Stimulated activated naive B cell treated with anti-CD40 and anti-IgM and Interleukin-4, amounts not matched to agents 10 μg/mL and 1 μg/mL and 100 μg/mL, for 72 hours (primary cell): ENCODE data around the gene NLRP3.
"Not testable (repeated sequence)": the region's sequence is repeated elsewhere in the genome, so short reads cannot be mapped to it uniquely, and the experiment has no call there.

Source experiments
- ATAC-seq, 2 donors: fragments of 150-1000 bp; cut with Tn5 transposase; replicated peaks; 2 replicates each; pipeline ENCODE4 v1.10.0; 2021; ENCODE audit warnings: moderate library complexity in 1 of 2
- DNase-seq: peaks from one replicate; pipeline ENCODE4 v3.0.0; 2021
- H3K27ac Mint-ChIP-seq: one replicate; pipeline ENCODE4 v1.8.0; 2022; ENCODE audit warnings: mild to moderate bottlenecking, mixed read lengths
- H3K27me3 Mint-ChIP-seq, 2 donors: one replicate each; pipeline ENCODE4 v1.8.0; 2022; ENCODE audit warnings: mixed read lengths in 2 of 2
- H3K36me3 Mint-ChIP-seq, 2 donors: one replicate each; pipeline ENCODE4 v1.8.0; 2022; ENCODE audit warnings: mixed read lengths in 2 of 2, mild to moderate bottlenecking in 1 of 2
- H3K4me1 Mint-ChIP-seq, 2 donors: one replicate each; pipeline ENCODE4 v1.8.0; 2022; ENCODE audit warnings: mixed read lengths in 2 of 2, mild to moderate bottlenecking in 1 of 2
- H3K4me3 Mint-ChIP-seq, 2 donors: one replicate each; pipeline ENCODE4 v1.8.0; 2022; ENCODE audit warnings: mild to moderate bottlenecking in 2 of 2, mixed read lengths in 2 of 2, moderate library complexity in 1 of 2
- H3K9me3 Mint-ChIP-seq, 2 donors: one replicate each; pipeline ENCODE4 v1.8.0; 2022; ENCODE audit warnings: mixed read lengths in 2 of 2, mild to moderate bottlenecking in 1 of 2

Gene NLRP3

DNA sequence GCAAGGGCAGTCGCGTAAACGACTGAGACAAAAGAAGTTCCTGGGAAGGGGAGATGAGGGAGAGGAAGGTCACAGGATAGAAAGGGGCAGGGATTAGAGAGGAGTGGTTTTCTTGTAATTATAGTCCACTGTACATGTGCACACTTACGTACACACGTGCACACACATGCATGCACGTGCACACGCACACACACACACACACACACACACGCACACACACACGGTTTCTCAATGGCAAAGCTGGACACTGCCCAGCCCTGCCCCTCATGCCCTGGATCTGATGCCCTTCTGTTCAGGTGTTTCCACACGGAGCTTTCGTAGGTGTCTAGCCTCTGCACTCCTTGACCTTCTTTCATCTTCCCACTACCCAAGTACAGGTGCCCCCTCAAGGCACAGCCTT lies 38.0 kb downstream of the NLRP3 start:
- Mint-ChIP-seq H3K27ac (no peak overlapping the region), H3K27me3 (peaks cover 21% of the 10 kb centered on the region in 2 donors), H3K36me3 (no peaks in the 10 kb centered on the region), H3K4me3 (no peak overlapping the region), H3K9me3 (no peaks in the 10 kb centered on the region), H3K4me1 (peaks cover 0 to 5% of the 10 kb centered on the region in 2 donors)
- ATAC-seq: no peak
- DNase-seq: no peak

DNA sequence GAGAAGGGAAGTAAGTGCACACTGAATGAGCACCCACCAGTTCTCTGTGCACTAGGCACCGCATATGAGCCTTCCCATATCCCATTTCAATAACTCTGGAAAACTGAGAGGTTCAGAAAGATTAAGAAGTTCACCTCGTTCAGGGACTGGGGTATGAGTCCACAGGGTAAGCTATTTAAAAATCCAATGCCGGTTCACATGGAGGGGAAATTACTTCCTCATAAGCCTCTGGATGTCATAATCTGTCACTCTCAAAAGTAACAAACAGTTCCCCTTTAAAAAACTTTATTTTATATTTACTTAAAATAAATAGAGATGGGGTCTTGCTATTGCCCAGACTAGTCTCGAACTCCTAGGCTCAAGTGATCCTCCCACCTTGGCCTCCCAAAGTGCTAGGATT lies 40.0 kb downstream of the NLRP3 start:
- no peak for ATAC-seq
- no peak overlapping the region for H3K4me3 Mint-ChIP-seq
- H3K9me3 Mint-ChIP-seq: no peaks in the 10 kb centered on the region
- no peak overlapping the region for H3K27ac Mint-ChIP-seq
- no peak for DNase-seq
- no peaks in the 10 kb centered on the region for H3K36me3 Mint-ChIP-seq
- H3K27me3 Mint-ChIP-seq: peaks cover 21 to 26% of the 10 kb centered on the region in 2 donors
- H3K4me1 Mint-ChIP-seq: peaks cover 0 to 1% of the 10 kb centered on the region in 2 donors

DNA sequence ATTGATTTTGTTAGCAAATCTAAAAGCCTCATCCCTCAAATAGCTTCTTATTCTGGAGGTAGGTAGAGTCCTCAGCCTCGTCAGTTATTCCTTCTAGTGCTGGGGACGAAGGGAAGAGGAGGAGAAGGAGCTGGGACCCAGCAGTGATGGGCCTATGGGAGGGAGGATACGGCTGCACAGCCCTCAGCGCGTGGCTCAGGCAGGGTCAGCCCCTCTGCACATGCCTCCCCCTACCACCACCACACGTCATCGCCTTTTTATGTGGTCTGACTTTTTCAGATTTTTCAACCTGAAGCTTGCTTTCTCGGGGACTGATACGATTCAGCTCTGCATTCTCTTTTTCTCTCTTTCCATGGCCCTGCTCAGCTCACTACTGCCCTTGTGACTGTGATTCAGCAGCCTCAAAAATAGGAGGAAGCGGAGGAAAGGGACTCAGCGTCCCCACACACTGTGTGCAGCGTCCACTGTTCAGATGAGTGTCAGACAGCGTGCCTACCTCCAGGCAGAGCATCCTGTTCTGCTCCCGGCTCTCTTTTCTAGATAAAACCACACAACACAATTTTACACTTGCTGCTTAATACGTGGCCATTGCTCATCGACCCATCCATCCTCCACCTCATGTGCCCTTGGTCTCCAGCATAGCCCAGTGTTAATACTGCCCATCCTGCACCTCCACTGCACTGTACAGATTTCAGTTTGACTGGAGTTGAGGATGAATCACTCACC lies 41.1 kb downstream of the NLRP3 start:
- Mint-ChIP-seq H3K27ac (no peak overlapping the region), H3K4me1 (no peaks in the 10 kb centered on the region), H3K27me3 (peaks cover 21 to 26% of the 10 kb centered on the region in 2 donors), H3K36me3 (no peaks in the 10 kb centered on the region), H3K4me3 (no peak overlapping the region), H3K9me3 (no peaks in the 10 kb centered on the region)
- ATAC-seq (peak in 1 of 2 donors; percentile 22), DNase-seq (no peak)

DNA sequence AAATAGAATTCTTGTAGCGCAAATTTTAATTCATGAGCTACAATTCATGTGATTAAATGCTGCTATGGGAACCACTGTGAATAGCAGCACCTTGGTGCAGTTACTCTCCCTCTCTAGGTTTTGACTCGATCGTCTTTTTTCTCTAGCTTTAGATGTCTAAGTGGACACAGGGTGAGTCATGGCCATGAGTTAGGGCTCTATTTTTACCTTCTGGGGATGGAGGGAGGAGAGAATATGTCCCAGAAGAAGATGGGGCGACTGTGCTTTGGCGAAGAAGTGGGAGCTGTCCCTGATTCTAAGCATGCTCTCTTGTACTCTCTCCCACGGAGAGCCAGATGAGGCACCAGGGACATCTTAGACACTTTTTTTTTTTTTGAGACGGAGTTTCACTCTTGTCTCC lies 43.5 kb downstream of the NLRP3 start:
- H3K27ac Mint-ChIP-seq: no peak overlapping the region
- peaks cover 0 to 7% of the 10 kb centered on the region in 2 donors for H3K9me3 Mint-ChIP-seq
- no peaks in the 10 kb centered on the region for H3K4me1 Mint-ChIP-seq
- DNase-seq (no peak), ATAC-seq (no peak)
- H3K4me3 Mint-ChIP-seq: no peak overlapping the region
- H3K36me3 Mint-ChIP-seq: peaks cover 0 to 6% of the 10 kb centered on the region in 2 donors
- H3K27me3 Mint-ChIP-seq: peaks cover 16 to 21% of the 10 kb centered on the region in 2 donors

DNA sequence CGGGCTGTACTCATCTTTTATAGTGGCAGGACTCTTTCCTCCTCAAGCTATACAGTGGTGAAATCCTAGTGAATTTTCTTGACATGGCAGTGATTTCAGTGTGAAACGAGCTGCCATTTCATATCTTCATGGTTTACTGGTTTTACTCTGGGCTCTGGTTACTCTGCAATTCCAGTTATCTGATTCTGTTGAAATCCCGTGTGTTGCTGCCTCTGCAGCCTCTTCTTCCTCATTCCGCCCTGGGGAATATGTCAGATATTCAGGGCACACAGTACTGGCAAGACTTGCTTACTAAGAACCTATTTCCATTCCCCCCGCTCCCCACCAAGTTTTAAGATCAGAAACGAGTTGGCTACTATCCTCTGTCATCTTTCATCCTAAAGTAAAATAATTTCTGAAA lies 49.8 kb downstream of the NLRP3 start:
- Mint-ChIP-seq H3K9me3 (peaks cover 0 to 7% of the 10 kb centered on the region in 2 donors), H3K4me1 (peaks cover 0 to 6% of the 10 kb centered on the region in 2 donors), H3K4me3 (no peak overlapping the region), H3K36me3 (peaks cover 0 to 6% of the 10 kb centered on the region in 2 donors), H3K27me3 (no peaks in the 10 kb centered on the region), H3K27ac (no peak overlapping the region)
- ATAC-seq: no peak
- no peak for DNase-seq

DNA sequence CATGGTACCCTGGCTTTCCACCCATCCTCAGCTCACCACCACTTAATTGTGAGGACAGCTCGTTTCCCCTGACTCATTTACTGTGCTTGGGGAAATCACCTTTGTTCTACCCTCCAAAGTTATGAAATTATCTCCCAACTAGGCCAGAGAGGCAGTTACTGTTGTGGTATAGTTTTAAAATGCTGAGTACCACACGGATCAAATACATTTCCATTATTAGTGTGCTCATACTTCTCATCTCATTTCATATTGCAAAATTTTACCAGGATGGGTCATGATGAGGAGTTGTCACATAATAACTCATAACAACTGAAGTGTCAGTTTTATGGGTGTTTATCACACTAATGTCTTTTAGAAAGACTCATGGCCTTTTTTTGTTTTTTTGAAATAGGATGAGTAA lies 51.2 kb downstream of the NLRP3 start:
- Mint-ChIP-seq H3K4me3 (no peak overlapping the region), H3K27ac (no peak overlapping the region), H3K27me3 (no peaks in the 10 kb centered on the region), H3K36me3 (peaks cover 0 to 6% of the 10 kb centered on the region in 2 donors), H3K4me1 (peaks cover 0 to 10% of the 10 kb centered on the region in 2 donors), H3K9me3 (peaks cover 0 to 7% of the 10 kb centered on the region in 2 donors)
- DNase-seq: no peak
- no peak for ATAC-seq

DNA sequence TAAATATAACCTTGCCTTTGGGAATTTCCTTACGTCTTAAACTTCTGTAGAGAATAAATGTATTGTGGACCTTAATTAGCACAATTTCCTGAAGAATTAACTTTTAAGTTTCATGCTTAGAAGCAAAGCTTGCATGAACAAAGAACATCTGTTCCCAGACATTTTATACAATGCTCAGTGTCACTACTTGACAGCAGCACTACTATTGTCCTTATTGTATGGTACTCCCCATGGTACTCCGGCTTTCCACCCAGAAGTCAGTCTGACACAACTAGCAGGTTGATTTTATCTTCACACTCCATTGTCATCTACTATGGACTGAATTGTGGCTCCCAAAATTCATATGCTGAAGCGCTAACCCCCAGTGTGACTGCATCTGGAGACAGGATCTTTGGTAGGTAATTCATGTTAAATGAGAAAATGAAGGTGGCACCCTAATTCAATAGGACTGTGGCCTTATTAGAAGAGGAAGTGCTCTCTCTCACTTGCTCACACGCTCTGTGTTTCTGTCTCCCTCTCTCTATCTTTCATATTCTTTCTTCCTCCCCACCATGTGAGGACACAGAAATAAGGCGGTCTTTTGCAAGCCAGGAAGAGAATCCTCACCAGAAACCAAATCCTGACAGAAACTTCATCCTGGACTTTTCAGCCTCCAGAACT lies 52.6 kb downstream of the NLRP3 start:
- peaks cover 0 to 10% of the 10 kb centered on the region in 2 donors for H3K4me1 Mint-ChIP-seq
- no peak overlapping the region for H3K27ac Mint-ChIP-seq
- DNase-seq (no peak), ATAC-seq (no peak)
- no peaks in the 10 kb centered on the region for H3K27me3 Mint-ChIP-seq
- no peaks in the 10 kb centered on the region for H3K9me3 Mint-ChIP-seq
- no peaks in the 10 kb centered on the region for H3K36me3 Mint-ChIP-seq
- no peak overlapping the region for H3K4me3 Mint-ChIP-seq

DNA sequence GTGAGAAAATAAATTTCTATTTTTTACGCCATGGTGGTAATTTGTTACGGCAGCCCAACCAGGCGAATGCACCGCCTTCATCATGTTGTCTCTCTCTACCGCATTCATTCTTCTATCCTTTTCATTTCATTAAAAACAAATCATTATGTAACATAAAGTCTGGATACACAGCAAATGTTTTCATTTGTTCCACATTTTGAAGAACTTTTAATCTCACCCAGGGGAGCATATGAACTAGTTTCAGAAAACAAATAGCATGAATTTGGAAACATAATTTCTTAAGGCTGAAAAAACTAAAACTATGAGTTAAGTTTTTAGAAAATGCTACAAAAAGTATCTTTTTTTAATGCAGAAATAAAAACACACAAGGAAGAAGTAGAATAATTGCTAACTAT lies 53.2 kb downstream of the NLRP3 start:
- Mint-ChIP-seq H3K4me3 (no peak overlapping the region), H3K27ac (no peak overlapping the region), H3K9me3 (no peaks in the 10 kb centered on the region), H3K4me1 (peaks cover 0 to 10% of the 10 kb centered on the region in 2 donors), H3K27me3 (no peaks in the 10 kb centered on the region), H3K36me3 (no peaks in the 10 kb centered on the region)
- ATAC-seq (no peak), DNase-seq (no peak)

DNA sequence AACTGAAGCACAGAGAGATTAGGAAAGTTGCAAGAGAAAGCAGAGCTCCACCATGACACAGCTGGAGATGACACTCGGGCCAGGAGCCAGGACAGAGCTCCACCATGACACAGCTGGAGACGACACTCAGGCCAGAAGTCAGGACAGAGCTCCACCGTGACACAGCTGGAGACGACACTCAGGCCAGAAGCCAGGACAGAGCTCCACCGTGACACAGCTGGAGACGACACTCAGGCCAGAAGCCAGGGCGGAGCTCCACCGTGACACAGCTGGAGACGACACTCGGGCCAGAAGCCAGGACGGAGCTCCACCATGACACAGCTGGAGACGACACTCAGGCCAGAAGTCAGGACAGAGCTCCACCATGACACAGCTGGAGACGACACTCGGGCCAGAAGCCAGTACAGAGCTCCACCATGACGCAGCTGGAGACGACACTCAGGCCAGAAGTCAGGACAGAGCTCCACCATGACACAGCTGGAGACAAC lies 55.0 kb downstream of the NLRP3 start:
- not testable (repeated sequence) for ATAC-seq

DNA sequence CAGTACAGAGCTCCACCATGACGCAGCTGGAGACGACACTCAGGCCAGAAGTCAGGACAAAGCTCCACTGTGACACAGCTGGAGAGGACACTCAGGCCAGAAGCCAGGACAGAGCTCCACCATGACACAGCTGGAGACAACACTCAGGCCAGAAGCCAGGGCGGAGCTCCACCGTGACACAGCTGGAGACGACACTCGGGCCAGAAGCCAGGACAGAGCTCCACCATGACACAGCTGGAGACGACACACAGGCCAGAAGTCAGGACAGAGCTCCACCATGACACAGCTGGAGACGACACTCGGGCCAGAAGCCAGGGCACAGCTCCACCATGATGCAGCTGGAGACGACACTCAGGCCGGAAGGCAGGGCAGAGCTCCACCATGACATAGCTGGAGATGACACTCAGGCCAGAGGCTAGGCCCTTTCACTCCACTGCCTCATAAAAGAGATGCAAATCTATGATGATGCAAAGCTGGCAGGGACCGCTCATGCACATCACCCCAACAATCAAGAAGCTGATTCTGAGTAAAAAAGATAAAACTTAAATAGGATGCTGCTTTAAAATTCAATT lies 55.6 kb downstream of the NLRP3 start:
- H3K9me3 Mint-ChIP-seq: peaks cover 0 to 3% of the 10 kb centered on the region in 2 donors
- ATAC-seq (peak in 1 of 2 donors; percentile 81), DNase-seq (peak; percentile 5)
- H3K27me3 Mint-ChIP-seq: no peaks in the 10 kb centered on the region
- peaks cover 13 to 16% of the 10 kb centered on the region in 2 donors for H3K4me1 Mint-ChIP-seq
- no peak overlapping the region for H3K27ac Mint-ChIP-seq
- no peak overlapping the region for H3K4me3 Mint-ChIP-seq
- no peaks in the 10 kb centered on the region for H3K36me3 Mint-ChIP-seq

More for the DNA sequence above, 55.0 kb downstream of the NLRP3 start:
- peaks cover 8 to 13% of the 10 kb centered on the region in 2 donors for H3K4me1 Mint-ChIP-seq
- H3K9me3 Mint-ChIP-seq, H3K27me3 Mint-ChIP-seq, H3K36me3 Mint-ChIP-seq, H3K4me3 Mint-ChIP-seq, H3K27ac Mint-ChIP-seq, DNase-seq: not testable (repeated sequence)

DNA sequence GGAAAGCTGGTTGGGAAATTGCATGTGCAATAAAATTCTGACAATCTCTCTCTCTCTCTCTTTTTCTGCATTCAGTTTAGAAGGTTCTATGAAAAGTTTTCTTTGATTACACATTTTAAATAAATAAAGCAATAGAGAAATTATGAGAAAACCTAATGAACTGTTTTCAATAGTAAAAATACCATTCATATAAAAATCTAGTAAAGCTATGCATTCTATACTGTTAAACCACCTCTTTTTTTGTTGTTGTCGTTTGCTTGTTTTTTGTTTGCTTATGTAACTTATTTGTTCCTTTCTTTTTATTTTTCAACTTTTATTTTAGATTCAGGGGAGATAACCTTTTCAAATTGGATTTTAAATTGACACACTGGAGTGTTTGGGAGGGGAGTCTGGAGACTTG lies 56.1 kb downstream of the NLRP3 start:
- Mint-ChIP-seq H3K36me3 (no peaks in the 10 kb centered on the region), H3K27ac (no peak overlapping the region), H3K9me3 (peaks cover 0 to 3% of the 10 kb centered on the region in 2 donors), H3K4me1 (peaks cover 19% of the 10 kb centered on the region in 2 donors), H3K27me3 (no peaks in the 10 kb centered on the region), H3K4me3 (no peak overlapping the region)
- no peak for ATAC-seq
- DNase-seq: no peak

DNA sequence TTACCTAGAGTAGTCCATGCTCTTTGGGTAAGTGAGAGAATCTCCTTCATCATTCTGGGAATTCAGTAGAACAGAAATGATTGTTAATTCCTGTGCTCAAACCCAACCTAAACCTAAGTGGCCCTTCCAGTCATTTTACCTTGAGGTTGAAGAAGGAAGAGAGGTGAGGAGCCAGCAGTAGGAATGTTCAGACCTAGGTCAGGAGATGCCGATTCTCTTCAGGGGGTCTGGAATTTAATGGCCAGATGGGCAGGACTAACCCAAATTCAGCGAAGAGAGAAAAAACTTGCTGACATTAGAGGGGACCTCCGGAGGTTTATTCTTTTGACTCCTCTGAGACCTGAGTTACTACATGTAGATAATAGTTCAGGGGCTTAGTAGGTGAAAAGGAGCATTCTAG lies 58.4 kb downstream of the NLRP3 start:
- H3K9me3 Mint-ChIP-seq: peaks cover 0 to 3% of the 10 kb centered on the region in 2 donors
- no peak overlapping the region for H3K4me3 Mint-ChIP-seq
- DNase-seq (no peak), ATAC-seq (no peak)
- H3K27ac Mint-ChIP-seq: no peak overlapping the region
- H3K36me3 Mint-ChIP-seq: no peaks in the 10 kb centered on the region
- H3K27me3 Mint-ChIP-seq: no peaks in the 10 kb centered on the region
- H3K4me1 Mint-ChIP-seq: peaks cover 18 to 20% of the 10 kb centered on the region in 2 donors

DNA sequence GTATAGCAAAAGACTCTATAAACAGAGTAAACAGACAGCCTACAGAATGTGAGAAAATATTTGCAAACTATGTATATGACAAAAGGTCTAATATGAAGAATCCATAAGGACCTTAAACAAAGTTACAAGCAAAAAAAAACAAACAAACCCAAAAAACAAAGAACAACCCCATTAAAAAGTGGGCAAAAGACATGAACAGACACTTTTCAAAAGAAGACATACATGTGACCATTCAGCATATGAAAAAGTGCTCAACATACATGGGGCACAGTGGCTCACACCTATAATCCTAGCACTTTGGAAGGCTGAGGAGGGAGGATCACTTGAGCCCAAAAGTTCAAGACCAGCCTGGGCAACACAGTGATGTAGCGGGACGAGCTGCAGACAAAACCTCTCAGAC lies 59.8 kb downstream of the NLRP3 start:
- peak overlapping the region; percentile 66 for H3K27ac Mint-ChIP-seq
- H3K4me1 Mint-ChIP-seq: peaks cover 18 to 20% of the 10 kb centered on the region in 2 donors
- no peaks in the 10 kb centered on the region for H3K27me3 Mint-ChIP-seq
- DNase-seq: no peak
- H3K36me3 Mint-ChIP-seq: no peaks in the 10 kb centered on the region
- H3K9me3 Mint-ChIP-seq: peaks cover 0 to 3% of the 10 kb centered on the region in 2 donors
- ATAC-seq: peak in 1 of 2 donors; percentile 16
- peak overlapping the region in 1 of 2 donors; percentile 4 for H3K4me3 Mint-ChIP-seq

DNA sequence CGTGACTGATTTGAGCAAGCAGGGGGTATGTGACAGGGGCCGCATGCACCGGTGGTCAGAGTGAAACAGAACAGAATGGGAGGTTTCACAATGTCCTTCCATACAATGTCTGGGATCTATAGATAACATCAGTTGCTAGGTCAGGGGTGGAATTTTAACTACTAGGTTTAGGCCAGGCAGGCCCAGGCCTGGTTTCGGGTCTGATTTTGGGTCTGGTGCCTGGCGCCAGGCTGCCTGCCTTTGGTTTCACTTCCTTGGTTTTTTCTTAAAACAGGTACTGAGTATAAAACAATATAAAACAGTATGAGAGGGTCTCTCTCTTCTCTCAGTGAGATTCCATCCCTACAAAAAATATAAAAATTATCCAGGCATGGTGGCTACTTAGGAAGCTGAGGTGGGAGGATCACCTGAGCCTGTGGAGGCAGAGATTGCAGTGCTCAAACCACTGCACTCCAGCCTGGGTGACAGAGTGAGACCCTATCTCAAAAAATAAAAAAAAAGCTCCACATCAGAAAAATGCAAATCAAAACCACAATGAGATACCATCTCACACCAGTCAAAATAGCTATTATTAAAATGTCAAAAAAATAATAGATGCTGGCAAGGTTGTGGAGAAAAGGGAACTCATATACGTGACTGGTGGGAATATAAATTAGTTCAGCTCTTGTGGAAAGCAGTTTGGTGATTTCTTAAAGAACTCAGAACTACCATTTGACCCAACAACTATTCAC lies 60.5 kb downstream of the NLRP3 start:
- peak; percentile 66 for DNase-seq
- H3K4me1 Mint-ChIP-seq: peaks cover 17 to 20% of the 10 kb centered on the region in 2 donors
- ATAC-seq: peak; percentile 60 to 81
- H3K27me3 Mint-ChIP-seq, H3K9me3 Mint-ChIP-seq, H3K36me3 Mint-ChIP-seq: not testable (repeated sequence)
- H3K4me3 Mint-ChIP-seq: peak overlapping the region in 1 of 2 donors; percentile 4
- peak overlapping the region; percentile 66 for H3K27ac Mint-ChIP-seq
